A172 (cell line): ENCODE results near the gene DPH2. TPM values are rescaled to one million over a fixed set of nuclear protein-coding genes. Genes with fewer than 3 reads are reported as not detected.

Experiments used
- DNase-seq: peaks from one replicate; pipeline ENCODE4 v3.0.0-alpha.2; 2015; ENCODE audit warnings: low spot score
- total RNA-seq: library from RNA; depleted of rRNA; stranded (reverse); fragments of >200 nt; shearing (Covaris generic); gene quantifications from 2 replicates; pipeline ENCODE4 v1.2.3, GENCODE V29; 2014; rRNA removed

DPH2 gene, protein sequence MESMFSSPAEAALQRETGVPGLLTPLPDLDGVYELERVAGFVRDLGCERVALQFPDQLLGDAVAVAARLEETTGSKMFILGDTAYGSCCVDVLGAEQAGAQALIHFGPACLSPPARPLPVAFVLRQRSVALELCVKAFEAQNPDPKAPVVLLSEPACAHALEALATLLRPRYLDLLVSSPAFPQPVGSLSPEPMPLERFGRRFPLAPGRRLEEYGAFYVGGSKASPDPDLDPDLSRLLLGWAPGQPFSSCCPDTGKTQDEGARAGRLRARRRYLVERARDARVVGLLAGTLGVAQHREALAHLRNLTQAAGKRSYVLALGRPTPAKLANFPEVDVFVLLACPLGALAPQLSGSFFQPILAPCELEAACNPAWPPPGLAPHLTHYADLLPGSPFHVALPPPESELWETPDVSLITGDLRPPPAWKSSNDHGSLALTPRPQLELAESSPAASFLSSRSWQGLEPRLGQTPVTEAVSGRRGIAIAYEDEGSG
- total RNA-seq = 26.5 and 31.6 TPM in 2 replicates

DNA sequence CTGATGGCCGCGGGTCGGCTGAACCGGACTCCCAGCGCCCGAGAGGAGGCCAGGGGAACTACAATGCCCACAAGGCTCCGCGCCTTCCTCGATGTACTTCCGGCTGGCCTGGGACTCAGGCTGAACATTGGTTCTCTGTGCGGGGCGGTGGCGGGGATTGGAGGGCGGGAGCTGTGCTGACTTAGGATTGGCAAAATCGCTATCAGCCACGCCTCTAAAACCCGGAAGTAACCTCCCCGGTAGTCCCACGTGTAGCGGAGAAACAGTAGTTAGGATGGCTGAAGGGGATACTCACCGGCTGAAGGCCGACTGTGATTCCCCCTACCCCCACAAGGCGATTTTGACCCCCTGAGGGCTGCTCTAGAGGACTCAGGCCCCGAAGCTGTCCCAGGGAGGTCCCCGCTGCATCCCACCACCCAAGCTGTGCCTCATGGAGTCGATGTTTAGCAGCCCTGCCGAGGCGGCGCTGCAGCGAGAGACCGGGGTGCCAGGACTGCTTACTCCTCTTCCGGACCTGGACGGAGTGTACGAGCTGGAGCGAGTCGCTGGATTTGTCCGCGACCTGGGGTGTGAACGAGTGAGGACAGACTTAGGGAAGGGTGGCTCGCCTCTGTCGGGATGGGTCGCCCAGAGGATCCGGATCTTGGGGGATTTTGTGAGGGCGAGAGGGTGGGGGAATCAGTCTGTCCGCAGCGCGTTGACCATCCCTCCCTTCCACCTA lies at the start of gene DPH2:
DPH2 (plus strand) TSS at position 265 of the 721 bp plus-strand sequence; CDS start at position 431, 166 bp downstream.
- peak; percentile 95 for DNase-seq

DNA sequence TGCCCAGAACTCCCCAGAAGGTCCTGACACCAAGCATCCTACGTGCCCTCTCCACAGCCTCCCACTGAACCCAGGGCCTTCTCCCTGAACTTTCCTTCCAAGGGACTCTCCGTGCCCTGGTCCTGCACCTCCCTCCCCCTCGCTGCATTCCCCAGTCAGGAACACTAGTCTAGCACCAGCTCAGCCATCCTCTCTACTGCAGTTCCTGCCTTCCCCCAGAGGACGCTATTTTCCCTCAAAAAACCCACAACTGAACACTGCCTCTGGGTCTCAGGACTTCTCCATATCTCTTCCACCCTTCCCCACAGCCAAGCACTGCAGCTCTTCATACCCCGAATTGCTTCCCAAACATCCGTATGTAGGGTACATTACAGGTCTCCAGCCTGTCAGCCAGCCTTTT lies 48.8 kb upstream of the DPH2 start:
- DNase-seq = no peak

DNA sequence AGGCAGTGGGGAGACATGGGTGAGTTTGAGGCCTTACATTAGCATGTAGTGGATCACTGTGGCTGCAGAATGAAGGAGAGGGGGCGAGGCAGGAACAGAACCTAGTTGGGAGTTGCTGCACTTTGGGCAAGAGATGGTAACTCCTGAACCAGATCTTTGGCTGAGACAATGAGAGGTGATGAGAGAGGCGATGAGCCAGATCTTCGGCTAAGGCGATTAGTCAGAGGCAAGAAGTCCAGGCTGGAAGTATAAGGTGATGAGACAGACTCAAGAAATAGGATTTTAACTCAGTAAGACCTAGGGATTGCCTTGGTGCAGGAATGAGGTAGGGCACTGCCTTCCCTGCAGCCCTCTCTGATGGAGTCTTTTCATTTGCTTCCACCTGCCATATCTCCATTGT lies 45.3 kb upstream of the DPH2 start:
- DNase-seq = no peak

DNA sequence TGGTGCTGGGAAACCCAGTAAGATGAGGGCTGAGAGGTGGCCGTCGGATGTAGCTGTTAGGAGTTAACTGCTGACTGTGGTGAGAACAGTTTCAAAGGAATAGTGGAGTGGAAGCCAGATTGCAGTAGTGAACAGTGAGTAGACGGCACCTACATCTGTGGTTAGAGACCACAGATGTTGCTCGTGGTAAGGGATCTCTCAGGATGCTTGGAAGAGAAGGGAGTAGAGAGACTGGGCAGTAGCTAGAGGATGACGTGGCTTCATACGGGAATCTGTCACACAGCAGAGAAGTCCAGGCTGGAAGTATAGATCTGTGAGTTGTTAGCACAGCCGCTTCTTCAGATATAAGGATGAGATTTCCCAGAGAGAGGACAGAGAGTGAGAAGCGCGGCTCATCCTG lies 44.0 kb upstream of the DPH2 start:
- no peak for DNase-seq

DNA sequence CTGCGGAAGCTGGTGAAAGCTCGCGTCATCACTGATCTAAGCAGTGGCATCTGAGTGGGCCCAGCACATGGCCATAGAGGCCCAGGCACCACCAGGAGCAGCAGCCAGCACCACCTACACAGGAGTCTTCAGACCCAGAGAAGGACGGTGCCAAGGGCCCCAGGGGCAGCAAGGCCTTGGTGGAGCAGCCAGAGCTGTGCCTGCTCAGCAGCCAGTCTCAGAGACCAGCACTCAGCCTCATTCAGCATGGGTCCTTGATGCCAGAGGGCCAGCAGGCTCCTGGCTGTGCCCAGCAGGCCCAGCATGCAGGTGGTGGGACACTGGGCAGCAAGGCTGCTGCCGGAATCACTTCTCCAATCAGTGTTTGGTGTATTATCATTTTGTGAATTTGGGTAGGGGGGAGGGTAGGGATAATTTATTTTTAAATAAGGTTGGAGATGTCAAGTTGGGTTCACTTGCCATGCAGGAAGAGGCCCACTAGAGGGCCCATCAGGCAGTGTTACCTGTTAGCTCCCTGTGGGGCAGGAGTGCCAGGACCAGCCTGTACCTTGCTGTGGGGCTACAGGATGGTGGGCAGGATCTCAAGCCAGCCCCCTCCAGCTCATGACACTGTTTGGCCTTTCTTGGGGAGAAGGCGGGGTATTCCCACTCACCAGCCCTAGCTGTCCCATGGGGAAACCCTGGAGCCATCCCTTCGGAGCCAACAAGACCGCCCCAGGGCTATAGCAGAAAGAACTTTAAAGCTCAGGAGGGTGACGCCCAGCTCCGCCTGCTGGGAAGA lies 39.5 kb upstream of the DPH2 start:
- DNase-seq = no peak

DNA sequence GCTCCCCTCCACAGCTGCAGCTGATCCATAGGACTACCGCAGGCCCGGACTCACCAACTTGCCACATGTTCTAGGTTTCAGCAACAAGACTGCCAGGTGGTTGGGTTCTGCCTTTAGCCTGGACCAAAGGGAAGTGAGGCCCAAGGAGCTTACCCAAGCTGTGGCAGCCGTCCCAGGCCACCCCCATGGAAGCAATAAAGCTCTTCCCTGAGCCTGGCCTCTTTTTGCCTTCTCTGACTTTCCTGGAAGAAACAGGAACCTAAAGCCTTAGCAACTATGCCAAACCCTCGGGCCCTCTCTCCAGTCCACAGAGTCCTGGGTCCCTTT lies 38.9 kb upstream of the DPH2 start:
- DNase-seq = no peak

DNA sequence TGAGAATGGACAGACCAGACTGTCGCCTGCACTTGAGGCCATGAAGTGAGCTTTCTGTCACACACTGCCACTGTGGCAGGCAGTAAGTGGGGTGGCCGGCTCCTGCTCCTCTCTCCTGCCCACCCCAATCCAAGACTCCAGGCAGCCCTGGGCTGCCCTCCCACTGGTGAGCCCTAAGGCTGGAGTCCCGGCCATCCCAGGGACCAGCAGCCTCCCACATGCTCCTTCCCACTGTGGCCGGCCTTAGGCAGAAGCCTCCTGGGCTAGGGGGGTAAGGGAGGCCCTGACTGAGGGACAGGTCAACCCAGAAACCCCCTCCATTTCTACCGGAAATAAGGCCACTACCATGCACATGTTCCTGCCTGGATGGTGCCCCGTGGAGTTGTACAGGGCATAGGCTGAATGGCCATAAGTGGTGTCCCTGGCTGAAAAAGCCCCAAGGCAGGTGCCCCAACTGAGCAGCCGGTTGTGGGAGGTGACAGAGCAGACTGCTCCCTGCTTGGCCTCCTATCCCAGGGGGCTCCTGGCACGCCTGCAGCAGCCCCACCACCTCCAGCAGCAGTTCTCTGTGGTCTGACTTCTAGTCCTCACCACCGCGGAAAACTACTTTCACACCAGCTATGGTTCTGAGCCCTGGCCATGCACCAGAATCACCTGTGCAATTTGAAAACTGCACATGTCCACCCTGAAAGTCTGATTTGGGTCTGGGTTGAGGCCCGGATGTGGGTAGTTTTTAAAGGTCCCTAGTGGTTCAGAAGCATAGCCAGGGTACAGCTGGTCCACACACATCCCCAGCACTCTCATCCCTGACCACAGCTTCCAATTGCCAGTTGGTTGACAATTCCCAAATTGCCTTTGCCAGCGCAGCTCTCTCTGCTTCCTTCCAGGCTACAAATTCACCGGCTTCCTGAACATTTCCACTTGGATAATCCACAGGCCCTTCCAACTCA lies 37.8 kb upstream of the DPH2 start:
- no peak for DNase-seq

DNA sequence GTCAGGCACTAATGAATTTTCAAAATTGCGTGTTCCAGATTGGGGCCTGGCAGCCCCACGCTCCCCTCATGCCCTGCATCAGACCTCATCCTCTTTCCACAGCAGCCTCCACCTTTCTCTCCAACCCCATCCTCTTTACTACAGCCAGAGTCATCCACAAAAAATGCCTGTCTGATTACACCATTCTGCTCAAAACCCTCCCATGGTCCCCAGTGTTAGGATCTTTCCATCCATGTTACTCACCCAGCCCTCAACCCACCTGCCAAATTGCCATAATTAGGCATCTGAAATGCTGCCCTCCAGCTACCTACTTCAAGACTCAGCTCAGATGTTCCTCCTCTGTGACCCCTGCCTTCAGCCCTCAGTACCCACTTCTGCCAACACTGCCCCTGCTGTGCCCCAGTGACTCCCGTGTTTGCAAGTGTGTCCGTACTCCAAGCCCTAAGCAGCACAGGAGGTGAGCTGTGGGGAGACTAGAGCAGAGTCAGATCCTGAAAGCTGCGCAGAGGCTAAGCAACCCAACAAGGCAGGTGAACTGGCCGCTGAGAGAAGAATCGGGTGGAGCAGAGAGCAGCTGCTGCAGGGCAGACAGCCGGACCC lies 36.9 kb upstream of the DPH2 start:
- DNase-seq = peak; percentile 38

DNA sequence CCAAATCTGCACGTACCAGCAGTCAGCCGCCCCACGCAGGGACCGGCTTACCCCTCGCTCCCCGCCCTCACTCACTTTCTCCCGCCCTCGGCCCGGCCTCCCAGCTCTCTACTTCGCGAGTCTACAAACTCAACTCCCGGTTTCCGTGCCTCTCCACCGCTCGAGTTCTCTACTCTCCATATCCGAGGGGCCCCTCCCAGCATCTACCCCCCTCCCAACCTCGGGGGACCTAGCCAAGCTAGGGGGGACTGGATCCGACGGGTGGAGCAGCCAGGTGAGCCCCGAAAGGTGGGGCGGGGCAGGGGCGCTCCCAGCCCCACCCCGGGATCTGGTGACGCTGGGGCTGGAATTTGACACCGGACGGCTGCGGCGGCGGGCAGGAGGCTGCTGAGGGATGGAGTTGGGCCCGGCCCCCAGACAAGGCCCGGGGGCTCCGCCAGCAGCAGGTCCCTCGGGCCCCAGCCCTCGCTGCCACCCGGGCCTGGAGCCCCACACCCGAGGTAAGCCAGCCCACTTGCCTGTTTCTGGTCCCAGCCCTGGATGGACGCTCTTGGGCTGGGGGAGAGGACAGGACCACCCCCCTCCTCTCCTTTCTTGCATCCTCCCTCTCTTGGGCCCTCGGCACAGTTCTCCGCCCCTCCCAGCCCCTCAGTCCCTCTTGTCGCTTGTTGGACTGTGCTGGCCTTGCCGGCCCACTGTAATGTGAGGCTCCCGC lies 36.3 kb upstream of the DPH2 start, which contains the start of gene ARTN:
ARTN (plus strand) TSS at position 416 of the 715 bp plus-strand sequence. CDS start 1,856 bp downstream, outside the sequence.
- DNase-seq = no peak

DNA sequence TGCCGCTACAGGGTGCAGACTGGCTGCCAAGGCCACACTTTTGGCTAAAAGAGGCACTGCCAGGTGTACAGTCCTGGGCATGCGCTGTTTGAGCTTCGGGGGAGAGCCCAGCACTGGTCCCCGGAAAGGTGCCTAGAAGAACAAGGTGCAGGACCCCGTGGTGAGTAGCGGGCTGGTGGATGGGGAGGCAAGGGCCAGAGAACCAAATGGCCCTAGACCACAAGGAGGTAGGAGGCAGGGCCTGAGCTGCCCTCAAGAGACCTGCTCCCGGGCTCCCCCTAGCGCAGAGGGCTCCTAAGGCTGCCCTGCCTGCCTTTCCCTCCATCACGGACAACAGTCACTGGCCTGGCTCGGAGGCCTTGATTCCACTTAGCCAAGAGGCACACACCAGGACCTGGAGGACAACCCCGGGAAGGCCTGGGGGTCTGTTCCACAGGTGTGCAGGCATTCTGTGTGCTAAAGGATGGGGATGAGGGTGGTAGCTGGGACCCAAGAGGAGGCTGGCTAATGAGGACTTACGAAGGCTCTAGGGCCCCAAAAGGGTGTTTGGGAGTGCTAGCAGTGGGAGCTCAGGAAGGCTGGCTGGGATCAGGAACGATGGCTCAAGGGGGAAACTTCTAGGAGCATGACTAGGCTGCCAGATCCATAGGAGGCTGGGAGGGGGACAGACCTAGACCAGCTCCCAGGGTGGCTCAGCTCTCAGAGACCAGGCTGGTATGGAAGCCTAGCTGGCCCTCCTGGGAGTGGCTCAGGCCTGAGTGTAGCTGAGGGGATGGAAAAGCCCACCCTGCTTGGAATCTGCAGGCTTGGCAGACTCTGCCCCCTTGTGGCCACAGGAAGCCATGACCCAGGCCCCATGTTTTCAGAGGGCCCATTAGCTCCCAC lies 35.5 kb upstream of the DPH2 start:
- DNase-seq = peak; percentile 44

DNA sequence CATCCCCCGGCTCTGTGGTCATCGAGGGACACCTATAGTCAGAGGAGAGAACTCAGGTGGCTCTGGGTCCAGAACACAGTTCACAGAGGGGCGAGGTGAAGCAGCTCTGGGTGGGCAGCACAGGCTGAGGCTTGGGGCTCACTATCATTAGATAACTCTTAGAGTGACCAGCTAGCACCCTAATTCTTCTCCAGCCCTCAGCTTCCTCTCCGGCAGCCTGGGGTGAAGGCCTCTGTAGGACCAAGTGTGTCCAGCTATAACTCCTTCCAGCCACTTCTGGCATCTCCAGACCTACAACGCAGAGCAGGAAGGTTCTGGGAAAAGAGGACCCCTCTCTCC lies 34.9 kb upstream of the DPH2 start:
- DNase-seq = no peak

DNA sequence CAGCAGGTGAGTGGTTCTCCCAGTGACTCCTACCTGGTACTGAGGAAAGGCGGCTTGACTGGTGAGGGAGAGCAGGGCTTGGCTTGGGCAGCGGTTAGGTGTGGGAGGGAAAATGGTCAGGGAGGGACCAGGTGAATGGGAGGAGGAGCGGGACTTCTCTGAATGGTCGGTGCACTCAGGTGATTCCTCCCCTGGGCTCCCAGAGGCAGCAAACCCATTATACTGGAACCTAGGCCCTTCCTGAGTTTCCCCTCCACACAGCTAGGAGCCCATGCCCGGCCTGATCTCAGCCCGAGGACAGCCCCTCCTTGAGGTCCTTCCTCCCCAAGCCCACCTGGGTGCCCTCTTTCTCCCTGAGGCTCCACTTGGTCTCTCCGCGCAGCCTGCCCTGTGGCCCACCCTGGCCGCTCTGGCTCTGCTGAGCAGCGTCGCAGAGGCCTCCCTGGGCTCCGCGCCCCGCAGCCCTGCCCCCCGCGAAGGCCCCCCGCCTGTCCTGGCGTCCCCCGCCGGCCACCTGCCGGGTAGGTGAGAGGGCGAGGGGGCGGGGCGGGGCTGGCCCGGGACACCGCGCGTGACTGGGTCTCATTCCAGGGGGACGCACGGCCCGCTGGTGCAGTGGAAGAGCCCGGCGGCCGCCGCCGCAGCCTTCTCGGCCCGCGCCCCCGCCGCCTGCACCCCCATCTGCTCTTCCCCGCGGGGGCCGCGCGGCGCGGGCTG lies 33.9 kb upstream of the DPH2 start:
- no peak for DNase-seq

DNA sequence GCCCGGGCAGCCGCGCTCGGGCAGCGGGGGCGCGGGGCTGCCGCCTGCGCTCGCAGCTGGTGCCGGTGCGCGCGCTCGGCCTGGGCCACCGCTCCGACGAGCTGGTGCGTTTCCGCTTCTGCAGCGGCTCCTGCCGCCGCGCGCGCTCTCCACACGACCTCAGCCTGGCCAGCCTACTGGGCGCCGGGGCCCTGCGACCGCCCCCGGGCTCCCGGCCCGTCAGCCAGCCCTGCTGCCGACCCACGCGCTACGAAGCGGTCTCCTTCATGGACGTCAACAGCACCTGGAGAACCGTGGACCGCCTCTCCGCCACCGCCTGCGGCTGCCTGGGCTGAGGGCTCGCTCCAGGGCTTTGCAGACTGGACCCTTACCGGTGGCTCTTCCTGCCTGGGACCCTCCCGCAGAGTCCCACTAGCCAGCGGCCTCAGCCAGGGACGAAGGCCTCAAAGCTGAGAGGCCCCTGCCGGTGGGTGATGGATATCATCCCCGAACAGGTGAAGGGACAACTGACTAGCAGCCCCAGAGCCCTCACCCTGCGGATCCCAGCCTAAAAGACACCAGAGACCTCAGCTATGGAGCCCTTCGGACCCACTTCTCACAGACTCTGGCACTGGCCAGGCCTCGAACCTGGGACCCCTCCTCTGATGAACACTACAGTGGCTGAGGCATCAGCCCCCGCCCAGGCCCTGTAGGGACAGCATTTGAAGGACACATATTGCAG lies 33.2 kb upstream of the DPH2 start:
- no peak for DNase-seq

DNA sequence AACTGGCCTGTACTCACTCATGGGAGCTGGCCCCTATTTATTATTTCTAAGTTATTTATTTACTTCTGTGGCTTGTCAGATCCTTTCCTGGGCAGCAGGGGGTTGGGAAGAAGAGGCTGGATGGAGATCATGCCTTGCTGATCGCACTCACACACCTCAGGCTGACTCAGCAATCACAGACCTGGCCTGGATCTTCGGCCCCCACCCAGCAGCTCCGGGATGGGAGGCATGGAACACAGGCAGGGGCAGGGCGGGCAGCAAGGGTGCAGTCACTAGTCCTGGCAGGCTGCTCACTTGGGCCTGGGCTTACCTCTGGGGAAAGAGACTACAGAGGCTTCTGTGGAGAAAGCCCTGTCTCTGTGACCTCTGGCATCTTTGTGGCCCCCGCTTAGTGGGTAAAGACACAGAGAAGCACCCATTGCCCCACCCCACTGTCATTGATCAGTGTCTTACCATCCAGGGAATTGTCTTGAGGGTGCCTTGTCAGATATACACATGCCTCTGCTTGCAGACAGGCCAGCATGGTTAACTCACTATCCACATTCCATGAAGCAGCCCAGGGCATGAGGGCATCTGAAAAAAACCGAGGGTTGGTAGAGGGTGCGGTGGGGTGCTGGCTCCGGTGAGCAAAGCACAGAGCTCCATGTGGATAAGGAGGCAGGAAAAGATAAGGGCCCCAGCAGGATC lies 32.5 kb upstream of the DPH2 start:
- DNase-seq = no peak

DNA sequence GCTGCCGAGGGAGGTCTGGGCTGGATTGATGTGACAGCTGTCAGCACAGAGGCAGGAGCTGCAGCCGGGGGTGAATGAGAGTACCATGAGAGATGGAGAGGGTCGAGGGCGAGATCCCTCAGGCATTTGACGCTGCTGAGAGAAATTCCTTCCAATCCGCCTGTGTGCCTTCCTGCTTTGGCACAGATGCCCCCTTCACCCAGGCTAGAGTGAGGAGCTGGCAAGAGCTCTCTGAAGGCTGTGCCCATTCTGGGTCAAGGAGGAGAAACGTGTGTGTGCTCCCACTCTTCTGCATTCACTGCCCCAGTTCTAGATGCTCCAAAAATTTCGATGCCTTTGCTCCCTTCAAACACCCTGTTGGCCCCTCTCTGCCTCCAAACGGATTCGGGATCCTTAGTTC lies 31.4 kb upstream of the DPH2 start:
- DNase-seq = no peak

DNA sequence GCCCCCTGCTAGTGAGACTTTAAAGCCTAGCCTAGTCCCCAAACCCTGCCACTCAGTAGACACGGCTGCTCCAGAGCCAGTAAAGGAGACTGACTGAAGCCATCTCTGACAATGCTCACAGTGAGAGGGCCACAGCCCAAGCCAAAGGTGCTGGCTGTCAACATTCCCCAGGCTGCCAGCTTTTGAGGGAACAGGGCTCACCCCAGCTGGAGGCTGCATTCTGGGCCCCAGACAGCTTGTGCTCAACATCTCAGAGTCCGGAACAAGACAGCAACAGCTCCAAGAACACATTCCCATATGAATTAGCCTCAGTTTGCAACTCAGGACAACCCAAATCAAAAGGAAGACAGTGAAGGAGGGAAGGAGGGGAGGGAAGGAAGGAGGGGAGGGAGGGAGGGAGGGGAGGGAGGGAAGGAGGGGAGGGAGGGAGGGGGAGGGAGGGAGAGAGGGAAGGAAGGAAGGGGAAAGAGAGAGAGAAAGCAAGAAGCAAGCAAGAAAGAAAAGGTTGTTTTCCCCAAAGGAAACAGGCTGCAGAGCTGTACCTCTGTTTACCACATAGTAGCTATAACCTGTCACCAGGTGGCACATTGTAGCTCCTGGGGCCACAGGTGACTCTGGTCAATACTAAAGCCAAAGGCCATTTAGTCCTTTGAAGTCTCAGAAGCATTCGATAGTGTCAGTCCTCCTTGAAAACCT lies 30.8 kb upstream of the DPH2 start:
- DNase-seq = no peak

DNA sequence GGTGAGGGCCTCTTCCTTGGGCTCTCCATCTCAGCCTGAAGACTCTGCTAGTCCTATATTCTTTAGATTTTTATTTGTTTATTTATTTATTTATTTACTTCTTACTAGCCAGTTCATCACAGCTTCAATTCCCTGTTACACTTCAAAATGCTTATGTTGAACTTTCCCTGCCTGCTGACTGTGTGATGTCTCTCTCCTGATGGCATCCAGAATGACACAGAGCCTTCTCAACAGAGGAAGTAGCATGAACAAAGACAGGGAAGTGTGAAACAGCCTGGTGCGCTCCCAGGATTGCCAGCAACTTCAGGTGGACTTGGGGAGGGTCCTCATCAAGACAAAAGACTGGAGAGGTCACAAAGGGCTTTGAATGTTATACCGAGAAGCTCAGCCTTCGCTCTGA lies 27.4 kb upstream of the DPH2 start:
- no peak for DNase-seq
